Common myeloid progenitor, CD34-positive (primary cell): Measurements from ENCODE around the gene DNAH9.

ENCODE experiments used
- CTCF ChIA-PET: fragments of 350-600 bp; sonication (Branson Sonifier 250); formaldehyde crosslinking; loops from one replicate; lab custom pipeline; 2021; ENCODE audit warnings: antibody characterized with exemption; lab: Charles Lee
- POLR2A ChIA-PET: fragments of 350-600 bp; sonication (Branson Sonifier 250); formaldehyde crosslinking; loops from one replicate; lab custom pipeline; 2021; ENCODE audit warnings: antibody characterized with exemption; lab: Charles Lee
- DNase-seq, 3 donors: peaks; one replicate each; pipeline versions ENCODE4 v3.0.0 to v3.0.0-alpha.2; 2013
- H3K27ac ChIP-seq, 2 experiments: 1 replicate in 1 of 2; 2 replicates in 1 of 2; pipeline ENCODE4 v1.7.0; 2013; ENCODE audit warnings: inconsistent platforms in 2 of 2, low read length in 2 of 2, mild to moderate bottlenecking in 2 of 2, low read depth in 1 of 2, moderate library complexity in 1 of 2; ENCODE audit not compliant: severe bottlenecking in 2 of 2, insufficient read depth in 1 of 2, poor library complexity in 1 of 2
- H3K27me3 ChIP-seq, 5 experiments: replicated peaks in 2 of 5; 1 replicate in 3 of 5; 2 replicates in 2 of 5; pipeline versions ENCODE4 v1.6.1 to v1.7.0; 2013; ENCODE audit warnings: low read length in 4 of 5, mild to moderate bottlenecking in 2 of 5, moderate library complexity in 2 of 5, inconsistent platforms in 1 of 5; ENCODE audit not compliant: insufficient read depth in 5 of 5, control insufficient read depth in 4 of 5
- H3K36me3 ChIP-seq, 4 experiments: 1 replicate in 2 of 4; 2 replicates in 2 of 4; pipeline versions ENCODE4 v1.6.1 to v1.7.0; 2013; ENCODE audit warnings: low read length in 3 of 4, control low read depth in 1 of 4, mild to moderate bottlenecking in 1 of 4; ENCODE audit not compliant: control insufficient read depth in 4 of 4, insufficient read depth in 4 of 4
- H3K4me1 ChIP-seq, 4 experiments: 1 replicate in 3 of 4; 2 replicates in 1 of 4; pipeline versions ENCODE4 v1.6.1 to v1.7.1; 2013; ENCODE audit warnings: low read length in 3 of 4, mild to moderate bottlenecking in 3 of 4, control low read depth in 1 of 4, inconsistent platforms in 1 of 4, moderate library complexity in 1 of 4; ENCODE audit not compliant: control insufficient read depth in 4 of 4, insufficient read depth in 4 of 4; ENCODE audit errors: control extremely low read depth in 1 of 4
- H3K4me3 ChIP-seq, 7 experiments: 1 replicate in 4 of 7; 2 replicates in 3 of 7; pipeline versions ENCODE4 v1.5.1 to v1.7.0; 2013; ENCODE audit warnings: mild to moderate bottlenecking in 7 of 7, low read length in 6 of 7, moderate library complexity in 6 of 7, inconsistent platforms in 2 of 7, low read depth in 2 of 7, control low read depth in 1 of 7; ENCODE audit not compliant: insufficient read depth in 4 of 7, control insufficient read depth in 1 of 7; ENCODE audit errors: extremely low read depth in 1 of 7
- H3K9me3 ChIP-seq, 5 experiments: 1 replicate in 4 of 5; 2 replicates in 1 of 5; pipeline versions ENCODE4 v1.6.1 to v1.7.1; 2013; ENCODE audit warnings: low read length in 4 of 5, mild to moderate bottlenecking in 2 of 5, inconsistent platforms in 1 of 5, low read depth in 1 of 5, moderate library complexity in 1 of 5; ENCODE audit not compliant: control insufficient read depth in 4 of 5, insufficient read depth in 2 of 5; ENCODE audit errors: control extremely low read depth in 1 of 5
- WGBS: methylation state at CpG from one replicate; pipeline ENCODE4 v1.1.5; 2013; ENCODE audit not compliant: insufficient coverage; 5-methylcytosine and 5-hydroxymethylcytosine counted together

The DNAH9 gene

GRCh38 chr17:11825572-11826209 lies 227.4 kb downstream of the DNAH9 start:
- Histone ChIP-seq H3K9me3 (no peaks in the 10 kb centered on the region), H3K27ac (no peak overlapping the region), H3K27me3 (no peaks in the 10 kb centered on the region), H3K4me1 (no peaks in the 10 kb centered on the region), H3K36me3 (no peaks in the 10 kb centered on the region), H3K4me3 (no peak overlapping the region)
- WGBS, result no CpG with 5 or more reads among the region's 1 CpG
- ChIA-PET CTCF (no interaction called here), POLR2A (no interaction called here)
- DNase-seq, result no peak

DNA sequence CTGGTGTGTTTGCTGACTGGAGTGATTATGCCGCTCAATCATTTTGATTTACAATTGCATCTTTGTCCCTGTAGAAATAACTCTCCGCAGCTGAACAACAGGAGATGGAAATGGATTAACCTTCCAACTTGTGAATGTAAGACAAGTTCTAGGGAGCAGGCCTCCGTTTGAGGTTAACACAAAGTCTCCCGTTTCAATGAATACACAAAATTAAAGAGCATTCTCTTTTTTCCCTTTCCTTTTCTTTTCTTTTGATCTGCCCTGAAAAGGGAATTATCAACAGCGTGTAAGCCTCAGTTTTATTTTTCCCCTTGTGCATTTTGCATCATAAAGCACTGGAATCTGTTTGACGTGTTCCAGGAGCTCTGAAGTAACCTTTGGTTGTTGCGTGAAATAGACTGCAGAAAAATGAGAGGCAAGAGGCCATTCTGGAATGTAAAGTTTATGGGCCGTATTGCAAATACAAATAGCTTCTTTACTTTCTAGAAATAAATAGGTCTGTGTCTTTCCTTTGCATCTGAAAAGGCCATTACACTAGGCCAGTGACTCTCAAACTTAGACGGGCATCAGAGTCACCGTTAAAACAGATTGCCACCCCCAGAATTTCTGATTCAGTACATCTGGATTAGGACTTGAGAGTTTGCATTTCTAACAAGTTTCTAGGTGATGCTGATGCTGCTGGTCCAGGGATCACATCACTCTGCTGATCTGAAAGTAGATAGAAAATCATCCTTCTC lies 234.3 kb downstream of the DNAH9 start:
- POLR2A ChIA-PET, result no interaction called here
- no peak overlapping the region for H3K4me3 ChIP-seq

DNA sequence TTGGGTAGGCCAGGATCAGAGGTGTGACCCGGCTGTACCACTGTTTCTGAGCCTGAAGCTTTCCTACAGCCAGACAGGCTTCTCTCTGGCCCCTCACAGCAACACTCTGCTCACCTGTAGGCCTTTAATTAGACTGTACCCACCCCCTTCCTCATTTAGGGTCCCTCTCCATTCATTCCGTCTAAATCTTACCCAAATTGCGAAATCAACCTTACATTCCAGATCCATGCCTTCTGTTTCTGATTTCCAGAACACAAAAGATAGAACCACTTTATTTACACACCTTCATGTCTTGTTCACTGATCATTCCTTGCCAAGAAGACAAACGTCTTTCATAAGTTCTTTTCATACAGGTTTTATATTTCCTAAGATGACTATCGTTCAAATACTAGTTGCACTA lies 238.2 kb downstream of the DNAH9 start:
- Histone ChIP-seq H3K9me3 (no peaks in the 10 kb centered on the region), H3K4me1 (no peaks in the 10 kb centered on the region), H3K36me3 (no peaks in the 10 kb centered on the region), H3K4me3 (no peak overlapping the region), H3K27me3 (no peaks in the 10 kb centered on the region), H3K27ac (no peak overlapping the region)
- no peak for DNase-seq
- ChIA-PET CTCF (no interaction called here), POLR2A (no interaction called here)
- WGBS, result 91% methylated on average over 5 of the region's 5 CpGs

More for the DNA sequence above, 234.3 kb downstream of the DNAH9 start:
- Histone ChIP-seq H3K27ac (no peak overlapping the region), H3K4me1 (no peaks in the 10 kb centered on the region), H3K9me3 (no peaks in the 10 kb centered on the region), H3K27me3 (no peaks in the 10 kb centered on the region), H3K36me3 (no peaks in the 10 kb centered on the region)
- CTCF ChIA-PET, result no interaction called here
- no peak for DNase-seq
- 86% methylated on average over 8 of the region's 10 CpGs for WGBS

DNA sequence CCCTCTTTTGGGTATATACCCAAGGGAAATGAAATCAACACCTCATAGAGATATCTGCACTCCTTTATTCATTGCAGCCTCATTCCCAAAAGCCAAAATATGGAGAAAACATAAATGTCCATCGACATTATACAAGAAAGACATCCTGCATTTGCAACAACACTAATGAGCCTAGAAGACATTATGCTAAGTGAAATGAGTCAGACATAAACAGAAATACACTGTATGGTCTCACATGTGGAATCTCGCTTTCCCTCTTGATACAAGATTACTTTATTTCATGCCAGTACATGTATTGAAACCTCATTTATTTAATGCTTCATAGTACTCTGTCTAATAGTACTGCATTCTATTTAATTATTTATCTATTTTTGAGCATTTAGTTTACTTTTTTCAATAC lies 241.8 kb downstream of the DNAH9 start:
- no peaks in the 10 kb centered on the region for H3K9me3 ChIP-seq
- H3K27ac ChIP-seq, result no peak overlapping the region
- CTCF ChIA-PET, result no interaction called here
- H3K4me1 ChIP-seq, result no peaks in the 10 kb centered on the region
- no peak overlapping the region for H3K4me3 ChIP-seq
- POLR2A ChIA-PET, result no interaction called here
- H3K27me3 ChIP-seq, result no peaks in the 10 kb centered on the region
- no peaks in the 10 kb centered on the region for H3K36me3 ChIP-seq
- no peak for DNase-seq
- WGBS, result no CpG with 5 or more reads among the region's 2 CpGs

DNA sequence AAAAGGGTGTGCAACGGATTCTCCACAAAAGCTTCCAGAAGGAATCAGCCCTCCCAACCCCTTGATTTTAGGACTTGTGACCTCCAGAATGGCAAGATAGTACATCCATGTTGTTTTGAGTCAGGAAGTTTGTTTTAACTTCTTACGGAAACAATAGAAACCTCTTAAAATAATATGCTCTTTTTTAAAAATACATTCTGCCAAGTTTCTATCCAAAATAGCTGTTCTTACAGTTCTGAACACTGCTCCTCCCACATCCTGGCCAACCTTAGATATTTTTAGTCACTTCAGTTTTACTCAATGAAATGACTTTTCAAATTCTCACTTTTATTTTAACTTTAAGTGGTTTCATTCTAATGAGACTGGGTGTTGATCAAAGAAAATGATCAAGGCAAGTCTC lies 242.6 kb downstream of the DNAH9 start:
- POLR2A ChIA-PET, result no interaction called here
- no peak overlapping the region for H3K27ac ChIP-seq
- no peaks in the 10 kb centered on the region for H3K27me3 ChIP-seq
- CTCF ChIA-PET, result no interaction called here
- H3K9me3 ChIP-seq, result no peaks in the 10 kb centered on the region
- no peak for DNase-seq
- no peaks in the 10 kb centered on the region for H3K4me1 ChIP-seq
- H3K36me3 ChIP-seq, result no peaks in the 10 kb centered on the region
- 80% methylated on average over 1 of the region's 2 CpGs for WGBS
- H3K4me3 ChIP-seq, result no peak overlapping the region

GRCh38 chr17:11848330-11848729 lies 250.1 kb downstream of the DNAH9 start:
- no peak overlapping the region for H3K27ac ChIP-seq
- no peak overlapping the region for H3K4me3 ChIP-seq
- ChIA-PET CTCF (no interaction called here), POLR2A (no interaction called here)
- no peaks in the 10 kb centered on the region for H3K4me1 ChIP-seq
- H3K27me3 ChIP-seq, result no peaks in the 10 kb centered on the region
- H3K36me3 ChIP-seq, result no peaks in the 10 kb centered on the region
- H3K9me3 ChIP-seq, result no peaks in the 10 kb centered on the region
- no CpG with 5 or more reads among the region's 2 CpGs for WGBS
- DNase-seq, result no peak

GRCh38 chr17:11852231-11852630 lies 254.0 kb downstream of the DNAH9 start:
- no peaks in the 10 kb centered on the region for H3K4me1 ChIP-seq
- H3K36me3 ChIP-seq, result no peaks in the 10 kb centered on the region
- 98% methylated on average over 4 of the region's 4 CpGs for WGBS
- no peak for DNase-seq
- H3K9me3 ChIP-seq, result no peaks in the 10 kb centered on the region
- H3K4me3 ChIP-seq, result no peak overlapping the region
- ChIA-PET POLR2A (no interaction called here), CTCF (no interaction called here)
- no peak overlapping the region for H3K27ac ChIP-seq
- no peaks in the 10 kb centered on the region for H3K27me3 ChIP-seq
